Psoas muscle (tissue), 8 donors: ENCODE data around the gene NUP210. TPM values are rescaled to one million over a fixed set of nuclear protein-coding genes. Genes with fewer than 3 reads are reported as not detected.

Experiments
- ATAC-seq, 4 donors: fragments of 200-7000 bp; cut with Tn5 transposase; one replicate each; pipeline ENCODE4 v1.9.1; 2020; ENCODE audit warnings: moderate library complexity in 3 of 4, mild to moderate bottlenecking in 2 of 4
- DNase-seq, 2 donors: peaks; one replicate each; pipeline ENCODE4 v3.0.0-alpha.2; 2020
- H3K27ac ChIP-seq: fragments of 200-600 bp; one replicate; pipeline ENCODE4 v1.8.0; 2022
- H3K27me3 ChIP-seq, 3 donors: fragments of 200-600 bp in 1 of 3; one replicate each; pipeline versions ENCODE4 v1.6.1 to v1.8.0; 2013 to 2022; ENCODE audit warnings: low read length in 2 of 3, mild to moderate bottlenecking in 2 of 3, moderate library complexity in 1 of 3; ENCODE audit not compliant: insufficient read depth in 3 of 3
- H3K36me3 ChIP-seq, 2 donors: fragments of 200-600 bp in 1 of 2; one replicate each; pipeline versions ENCODE4 v1.6.1 to v1.8.0; 2013 to 2022; ENCODE audit warnings: low read depth in 1 of 2, mild to moderate bottlenecking in 1 of 2, moderate library complexity in 1 of 2; ENCODE audit not compliant: insufficient read depth in 1 of 2
- H3K4me1 ChIP-seq: fragments of 200-600 bp; one replicate; pipeline ENCODE4 v1.8.0; 2022
- H3K4me3 ChIP-seq: fragments of 200-600 bp; one replicate; pipeline ENCODE4 v1.8.0; 2022; ENCODE audit warnings: mild to moderate bottlenecking
- H3K9me3 ChIP-seq: fragments of 200-600 bp; one replicate; pipeline ENCODE4 v1.8.0; 2022
- WGBS, 3 donors: extraction: QIAGEN DNeasy Blood & Tissue Kit; methylation state at CpG; one replicate each; pipeline versions ENCODE4 v1.1.6 to v1.1.7; 2013; 5-methylcytosine and 5-hydroxymethylcytosine counted together
- intact Hi-C, 2 donors: fragments of 100-400 bp; cut with DNase I; formaldehyde crosslinking; loops; one replicate each; pipeline versions ENCODE4 v1.11.0 to v1.14.2; 2022
- polyA plus RNA-seq, 3 donors: library from polyadenylated mRNA; stranded (reverse); fragments of 200-250 nt; gene quantifications; one replicate each; pipeline ENCODE4 v1.2.3, GENCODE V29; 2013
- total RNA-seq, 4 donors: library from RNA; stranded (reverse); fragmentation: NEBNext Ultra II Directional in 2 of 4; extraction: Animal tissue kit (Norgen Biotek cat#: 25700) in 2 of 4; gene quantifications; one replicate each; pipeline versions ENCODE4 v1.2.1 to v1.2.4, GENCODE V29; 2021 to 2023
- TF ChIP-seq, protein P1 (sequence below): fragments of 200-600 bp; IDR thresholded peaks from one replicate; pipeline ENCODE4 v1.8.0; 2022; ENCODE audit warnings: antibody characterized with exemption
- donor health status: healthy with polysubstance abuse.
- donor health status: DM: no; HTN: no; CAD: no; lungs with moderate emphysema.
- donor health status: Bipolar disorder and iron deficiency.
- donor health status: healthy.
- donor health status: DM: yes; HTN: yes; CAD: no.
- donor health status: DM: no; HTN: no; CAD: no.
- donor health status: DM: no; HTN: no; CAD: no.
- donor health status: DM: yes; HTN: yes; CAD: no.

Gene NUP210
- total and polyA plus RNA-seq, 7 donors = 0.29 to 8.0 (median 2.1) TPM

DNA sequence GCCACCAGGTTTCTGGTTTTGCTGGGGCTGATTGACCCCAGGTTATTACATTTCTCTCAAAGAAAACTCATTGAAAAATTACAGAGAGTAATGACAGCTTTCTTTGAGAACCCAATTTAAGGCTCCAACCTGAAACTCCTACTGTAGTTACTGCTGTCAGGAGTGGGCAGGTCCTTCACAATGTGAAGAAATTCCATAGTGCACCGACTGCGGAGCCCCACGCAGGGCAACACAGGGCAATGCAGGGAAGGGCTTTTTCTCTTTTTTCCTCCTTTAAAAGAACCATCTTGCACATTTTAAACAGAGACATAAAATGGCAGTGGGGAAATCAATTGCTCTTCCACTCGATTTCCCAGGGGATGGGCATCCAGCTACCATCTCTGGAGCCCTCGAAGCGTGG, 74.3 kb downstream of the NUP210 start:
- WGBS, 3 donors = 91 to 97% (median 95%) methylated on average over 6 of the region's 6 CpGs
- no peak for ATAC-seq
- Histone ChIP-seq H3K27me3 (no peaks in the 10 kb centered on the region), H3K9me3 (no peaks in the 10 kb centered on the region), H3K4me3 (no peak overlapping the region), H3K36me3 (peaks cover 0 to 18% of the 10 kb centered on the region in 2 donors), H3K27ac (peak overlapping the region; percentile 53), H3K4me1 (peaks cover 3% of the 10 kb centered on the region)
- intact Hi-C loops = loop anchor here in 1 of 2 donors (10.0 kb wide), 1 partner anchor 109 kb away; no protein-coding TSS in a partner anchor
- TF ChIP-seq, protein P1, sequence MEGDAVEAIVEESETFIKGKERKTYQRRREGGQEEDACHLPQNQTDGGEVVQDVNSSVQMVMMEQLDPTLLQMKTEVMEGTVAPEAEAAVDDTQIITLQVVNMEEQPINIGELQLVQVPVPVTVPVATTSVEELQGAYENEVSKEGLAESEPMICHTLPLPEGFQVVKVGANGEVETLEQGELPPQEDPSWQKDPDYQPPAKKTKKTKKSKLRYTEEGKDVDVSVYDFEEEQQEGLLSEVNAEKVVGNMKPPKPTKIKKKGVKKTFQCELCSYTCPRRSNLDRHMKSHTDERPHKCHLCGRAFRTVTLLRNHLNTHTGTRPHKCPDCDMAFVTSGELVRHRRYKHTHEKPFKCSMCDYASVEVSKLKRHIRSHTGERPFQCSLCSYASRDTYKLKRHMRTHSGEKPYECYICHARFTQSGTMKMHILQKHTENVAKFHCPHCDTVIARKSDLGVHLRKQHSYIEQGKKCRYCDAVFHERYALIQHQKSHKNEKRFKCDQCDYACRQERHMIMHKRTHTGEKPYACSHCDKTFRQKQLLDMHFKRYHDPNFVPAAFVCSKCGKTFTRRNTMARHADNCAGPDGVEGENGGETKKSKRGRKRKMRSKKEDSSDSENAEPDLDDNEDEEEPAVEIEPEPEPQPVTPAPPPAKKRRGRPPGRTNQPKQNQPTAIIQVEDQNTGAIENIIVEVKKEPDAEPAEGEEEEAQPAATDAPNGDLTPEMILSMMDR = no peak
- no peak for DNase-seq

DNA sequence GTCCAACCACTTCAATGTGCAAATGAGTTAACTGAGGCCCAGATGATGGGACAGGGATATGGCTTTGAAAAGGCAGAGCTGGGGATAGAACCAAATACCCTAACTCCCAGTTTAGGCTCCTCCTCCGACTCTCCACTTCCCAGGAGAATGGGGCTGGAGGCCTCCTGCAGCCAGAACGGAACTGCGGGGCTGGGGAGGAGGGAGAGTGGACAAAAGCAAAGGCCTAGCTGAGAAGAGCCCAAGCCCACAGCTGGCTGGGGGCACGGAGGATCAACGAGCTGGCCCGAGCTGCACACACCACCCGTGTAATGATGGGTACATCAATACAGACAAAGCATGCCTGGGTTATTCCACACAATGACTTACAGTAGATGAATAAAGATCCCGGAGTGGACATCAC, 74.8 kb downstream of the NUP210 start:
- Histone ChIP-seq H3K4me3 (no peak overlapping the region), H3K4me1 (peaks cover 3% of the 10 kb centered on the region), H3K9me3 (no peaks in the 10 kb centered on the region), H3K27me3 (no peaks in the 10 kb centered on the region), H3K27ac (no peak overlapping the region), H3K36me3 (peaks cover 0 to 22% of the 10 kb centered on the region in 2 donors)
- ATAC-seq (no peak), DNase-seq (no peak)
- intact Hi-C loops = loop anchor here in 1 of 2 donors (10.0 kb wide), 1 partner anchor 110 kb away; no protein-coding TSS in a partner anchor
- TF ChIP-seq, protein P1 = no peak
- WGBS, 3 donors = 88 to 92% (median 89%) methylated on average over 8 of the region's 8 CpGs

DNA sequence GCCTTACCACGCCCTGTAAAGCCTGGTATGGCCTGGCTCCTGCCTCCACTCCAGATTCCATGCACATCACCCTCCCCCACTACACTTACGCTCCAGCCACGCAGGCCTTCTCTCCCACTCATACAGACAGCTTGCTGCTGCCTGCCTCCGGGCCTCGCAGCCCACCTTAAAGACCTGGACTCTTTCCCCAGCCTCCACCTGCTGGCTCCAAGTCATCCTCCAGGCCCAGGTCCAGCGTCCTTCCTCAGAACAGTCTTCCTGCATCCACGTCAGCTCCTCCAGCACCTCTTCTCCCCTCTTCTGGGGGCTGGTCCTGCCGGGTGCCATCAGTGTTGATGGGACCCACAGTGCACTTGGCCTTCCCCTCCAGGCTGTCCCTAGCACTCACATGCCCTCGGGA, 75.5 kb downstream of the NUP210 start:
- Histone ChIP-seq H3K27ac (no peak overlapping the region), H3K27me3 (no peaks in the 10 kb centered on the region), H3K9me3 (no peaks in the 10 kb centered on the region), H3K4me3 (no peak overlapping the region), H3K4me1 (peaks cover 3% of the 10 kb centered on the region), H3K36me3 (peaks cover 0 to 24% of the 10 kb centered on the region in 2 donors)
- no peak for DNase-seq
- 91 to 93% (median 91%) methylated on average over 9 of the region's 9 CpGs for WGBS, 3 donors
- no peak for ATAC-seq
- TF ChIP-seq, protein P1 = no peak
- intact Hi-C loops = loop anchor here in 1 of 2 donors (10.0 kb wide), 1 partner anchor 110 kb away; no protein-coding TSS in a partner anchor

DNA sequence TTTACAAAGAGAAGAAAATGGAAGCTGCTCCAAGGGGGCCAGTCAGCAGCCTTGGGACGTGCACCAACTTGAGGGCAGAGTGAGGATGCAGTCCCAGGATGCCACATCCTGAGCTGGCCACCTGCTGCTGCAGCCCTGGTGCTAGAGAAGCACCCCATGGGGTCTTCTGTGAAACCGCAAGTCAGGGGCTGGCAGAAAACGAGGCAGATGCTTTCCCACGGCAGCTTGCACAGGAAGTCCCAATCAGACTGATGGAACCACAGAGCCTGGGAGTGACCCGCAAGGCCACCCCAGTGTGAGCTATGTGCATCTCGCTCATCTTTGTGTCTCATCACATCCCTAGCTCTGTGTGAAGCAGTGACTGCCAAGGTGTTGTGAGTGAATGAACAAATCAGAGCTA, 76.5 kb downstream of the NUP210 start:
- intact Hi-C loops = loop anchor here in 1 of 2 donors (10.0 kb wide), 1 partner anchor 111 kb away; no protein-coding TSS in a partner anchor
- H3K27me3 ChIP-seq = no peaks in the 10 kb centered on the region
- no peak for DNase-seq
- H3K27ac ChIP-seq = no peak overlapping the region
- H3K4me1 ChIP-seq = peaks cover 3% of the 10 kb centered on the region
- ATAC-seq = no peak
- no peak overlapping the region for H3K4me3 ChIP-seq
- TF ChIP-seq, protein P1 = no peak
- H3K9me3 ChIP-seq = no peaks in the 10 kb centered on the region
- H3K36me3 ChIP-seq = peaks cover 0 to 26% of the 10 kb centered on the region in 2 donors
- 76 to 94% (median 76%) methylated on average over 6 of the region's 6 CpGs for WGBS, 3 donors
